ENCODE measurements around the gene RFX7.

GRCh38 chr15:56059716-56060115, 184.0 kb downstream of the RFX7 start:
- TF ChIP-seq GATA2 (IDR thresholded peaks at IDR 0.05; ENCODE audit: low read depth, low read length) (no peak), GATA3 (IDR thresholded peaks at IDR 0.05; ENCODE audit: low read depth, low read length) (no peak)

All from SH-SY5Y (cell line).